Measurements from ENCODE around the gene PEX16. TPM values are rescaled to one million over a fixed set of nuclear protein-coding genes. Genes with fewer than 3 reads are reported as not detected.

PEX16 gene
- total RNA-seq (2014; rRNA removed; shearing (Covaris generic)) = 37.7 and 48.0 TPM in 2 replicates

- DNase-seq (ENCODE audit: low spot score) = peak; percentile 100
Measured at GRCh38 chr11:45917623-45918330, at the start of gene PEX16. Gene PEX16, minus strand, starts transcription at chr11:45917877. Its CDS starts 66 bp downstream, at chr11:45917811.

DNA sequence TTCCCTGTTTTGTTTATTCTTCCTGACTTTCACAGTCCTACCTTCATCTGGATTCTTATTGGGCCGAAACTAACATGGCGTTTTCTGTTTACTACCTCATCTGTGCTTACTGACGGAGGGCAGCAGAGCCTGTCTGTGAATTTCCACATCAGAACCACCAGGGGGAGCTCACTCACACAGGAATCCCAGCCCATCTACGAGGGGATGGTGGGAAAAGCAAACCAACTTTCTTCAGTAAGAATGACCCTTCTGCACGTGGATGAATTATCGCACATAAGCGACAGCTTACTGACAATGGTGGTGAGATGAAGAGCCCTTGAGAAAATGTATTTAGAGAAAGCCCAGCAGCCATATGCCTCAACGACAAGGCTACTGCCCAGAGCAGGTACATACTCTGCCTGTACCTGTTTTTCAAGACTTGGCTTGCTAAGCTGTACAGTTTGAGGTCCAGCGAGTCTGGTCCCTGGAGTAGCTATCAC is 47.3 kb upstream of the PEX16 start:
- peak; percentile 74 for DNase-seq (ENCODE audit: low spot score)

DNA sequence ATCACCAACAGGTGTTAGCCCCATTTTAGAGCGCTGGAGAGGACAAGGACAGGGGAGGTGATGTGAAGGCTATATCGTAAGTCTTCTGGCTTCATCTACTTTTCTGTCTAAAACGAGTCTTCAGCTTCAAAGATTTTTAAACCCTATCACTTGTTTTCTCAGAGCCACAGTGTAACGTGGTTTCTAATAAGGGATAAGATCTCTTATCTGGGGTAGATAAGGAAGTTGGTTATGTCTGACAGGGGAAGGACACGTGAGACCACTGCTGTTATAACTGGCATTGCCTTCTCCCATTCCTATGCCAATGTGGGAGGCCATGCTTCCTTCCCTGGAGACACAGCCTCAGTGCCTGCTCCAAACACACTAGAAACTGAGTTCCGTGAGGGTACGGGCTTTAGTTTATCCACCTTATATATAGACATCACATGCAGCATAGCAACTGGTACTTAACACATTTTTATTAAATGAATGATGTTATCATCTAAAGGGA is 44.1 kb upstream of the PEX16 start:
- DNase-seq (ENCODE audit: low spot score) = no peak

GRCh38 chr11:45960387-45961095 is 42.9 kb upstream of the PEX16 start:
- no peak for DNase-seq (ENCODE audit: low spot score)

- peak; percentile 79 for DNase-seq (ENCODE audit: low spot score)
Measured at GRCh38 chr11:45959851-45960250, 42.2 kb upstream of the PEX16 start.

- DNase-seq (ENCODE audit: low spot score) = no peak
Measured at GRCh38 chr11:45949992-45950407, 32.3 kb upstream of the PEX16 start.

- no peak for DNase-seq (ENCODE audit: low spot score)
Measured at GRCh38 chr11:45948356-45948755, 30.7 kb upstream of the PEX16 start.

DNA sequence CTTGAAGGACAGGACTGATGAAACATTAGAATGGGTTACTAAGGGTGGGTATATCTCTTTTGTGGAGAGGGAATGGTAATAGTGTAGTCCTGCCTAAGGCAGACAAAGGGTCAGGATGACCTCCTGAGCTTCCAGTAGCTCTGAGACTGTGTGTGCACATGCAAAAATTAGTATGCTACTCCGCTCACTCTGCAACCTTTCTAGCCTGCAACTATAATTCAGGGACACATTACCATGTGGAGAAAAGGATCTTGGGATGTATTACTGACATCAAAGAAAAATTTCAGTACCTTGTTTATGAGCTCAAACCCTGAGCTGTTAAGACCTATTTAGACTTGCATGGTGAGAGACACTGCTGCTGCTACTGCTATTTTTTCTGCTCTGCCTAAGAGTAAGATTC is 30.2 kb upstream of the PEX16 start:
- DNase-seq (ENCODE audit: low spot score) = no peak

DNA sequence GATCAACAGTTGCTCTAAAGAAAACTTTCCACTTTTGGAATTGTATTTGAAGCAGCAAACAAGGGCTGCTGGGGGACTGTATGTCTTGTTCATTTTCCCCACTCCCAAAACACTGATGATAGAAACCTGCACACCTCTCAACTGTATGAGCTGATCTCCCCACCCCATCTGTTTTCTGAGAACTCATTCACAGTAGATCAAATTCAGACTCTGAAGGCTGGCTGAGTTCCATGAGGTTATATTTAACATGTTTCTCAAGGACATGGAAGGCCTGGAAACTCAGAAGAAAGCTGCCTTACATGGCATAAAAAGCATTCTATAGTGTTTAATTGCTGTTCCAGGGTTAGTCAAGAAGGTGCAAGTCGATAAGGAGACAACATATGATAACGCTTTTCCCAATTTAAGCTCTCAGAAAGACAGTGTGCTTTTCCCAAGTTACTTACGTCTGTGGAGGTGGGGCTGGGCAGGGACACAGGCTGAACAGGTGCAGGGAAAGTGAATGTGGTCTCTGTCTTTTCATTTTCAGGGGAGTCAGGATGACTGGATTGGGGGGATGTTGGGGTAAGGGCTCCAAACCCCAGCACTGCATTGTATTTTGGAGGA is 27.8 kb upstream of the PEX16 start:
- DNase-seq (ENCODE audit: low spot score) = no peak

DNA sequence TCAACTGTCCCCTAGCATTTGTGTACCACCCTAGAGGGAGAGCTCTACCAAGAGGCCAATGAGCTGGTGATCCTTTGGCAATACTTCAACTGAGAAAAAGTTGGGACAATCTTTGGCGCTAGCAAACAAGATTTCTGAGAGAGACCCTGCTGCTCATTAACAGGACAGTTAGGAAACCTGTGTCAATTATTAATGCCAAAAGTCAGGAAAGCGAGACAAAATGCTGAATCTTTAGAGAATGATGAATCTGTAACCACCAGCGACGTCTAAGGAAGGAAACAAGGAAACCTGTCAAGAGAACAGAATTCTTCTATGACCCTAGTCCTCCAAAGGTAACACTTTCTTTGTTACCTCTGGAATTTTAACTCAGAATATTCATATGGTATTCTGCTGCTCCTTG is 24.7 kb upstream of the PEX16 start:
- DNase-seq (ENCODE audit: low spot score) = no peak

DNA sequence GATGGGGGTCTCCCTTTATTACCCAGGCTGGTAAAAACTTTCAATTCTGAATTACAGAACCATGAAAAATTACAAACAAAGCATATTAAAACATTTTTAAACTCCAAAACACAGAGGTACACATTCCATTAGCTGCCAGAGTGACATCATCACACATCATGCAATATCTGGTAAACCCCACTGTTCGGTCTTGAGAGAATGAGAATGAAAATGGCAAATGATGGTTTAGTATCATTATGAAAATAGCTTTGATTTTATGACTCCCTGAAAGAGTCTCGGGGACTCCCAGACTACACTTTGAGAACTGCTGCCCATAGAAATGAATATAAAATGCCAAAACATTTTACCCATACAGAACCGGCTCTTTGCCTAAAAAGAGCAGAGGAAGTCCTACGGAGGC is 23.6 kb upstream of the PEX16 start:
- no peak for DNase-seq (ENCODE audit: low spot score)

DNA sequence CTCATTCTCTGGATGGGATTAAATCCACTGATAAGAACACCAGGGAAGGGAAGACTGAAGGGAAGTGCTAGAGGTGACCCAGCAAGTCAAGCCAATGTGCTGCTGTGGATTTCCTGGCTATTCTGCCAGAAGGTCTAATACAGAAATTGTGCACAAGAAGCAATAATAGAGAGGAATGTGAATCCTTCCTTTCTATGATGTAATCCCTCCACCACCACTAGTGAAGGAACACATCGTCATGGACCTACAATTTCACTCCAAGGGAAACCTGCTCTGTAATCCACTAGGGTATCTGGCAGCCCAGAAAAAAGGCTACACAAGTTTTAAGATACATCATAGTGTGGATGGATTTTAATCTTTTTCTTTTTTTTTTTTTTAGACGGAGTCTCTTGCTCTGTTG is 22.2 kb upstream of the PEX16 start:
- DNase-seq (ENCODE audit: low spot score) = no peak

GRCh38 chr11:45937916-45938315 is 20.2 kb upstream of the PEX16 start:
- DNase-seq (ENCODE audit: low spot score) = no peak

DNA sequence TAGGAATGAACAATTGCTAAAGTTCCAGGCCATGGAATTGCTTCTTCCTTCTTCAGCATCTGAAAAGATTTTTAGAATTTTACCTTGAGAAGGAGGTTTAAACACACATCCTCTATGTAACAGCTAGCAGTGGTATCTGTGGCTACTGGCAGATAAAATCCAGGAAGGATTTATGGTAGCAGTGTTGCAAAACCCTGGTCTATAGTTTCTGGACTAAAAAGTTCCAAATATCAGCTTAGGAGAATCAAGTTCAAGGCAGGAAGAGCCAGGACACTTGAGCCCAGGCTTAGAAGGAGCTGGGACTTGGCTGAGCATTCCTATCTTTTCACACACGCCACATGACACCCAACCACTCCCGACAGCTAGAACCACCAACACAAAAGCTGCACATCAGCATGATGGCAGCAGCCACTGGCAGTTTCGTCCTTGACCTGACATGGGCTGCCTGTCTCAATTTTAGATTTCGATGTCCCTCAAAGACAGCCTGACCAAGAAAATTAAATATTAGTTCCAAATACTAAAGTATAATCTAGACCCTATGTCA is 18.9 kb upstream of the PEX16 start:
- no peak for DNase-seq (ENCODE audit: low spot score)

DNA sequence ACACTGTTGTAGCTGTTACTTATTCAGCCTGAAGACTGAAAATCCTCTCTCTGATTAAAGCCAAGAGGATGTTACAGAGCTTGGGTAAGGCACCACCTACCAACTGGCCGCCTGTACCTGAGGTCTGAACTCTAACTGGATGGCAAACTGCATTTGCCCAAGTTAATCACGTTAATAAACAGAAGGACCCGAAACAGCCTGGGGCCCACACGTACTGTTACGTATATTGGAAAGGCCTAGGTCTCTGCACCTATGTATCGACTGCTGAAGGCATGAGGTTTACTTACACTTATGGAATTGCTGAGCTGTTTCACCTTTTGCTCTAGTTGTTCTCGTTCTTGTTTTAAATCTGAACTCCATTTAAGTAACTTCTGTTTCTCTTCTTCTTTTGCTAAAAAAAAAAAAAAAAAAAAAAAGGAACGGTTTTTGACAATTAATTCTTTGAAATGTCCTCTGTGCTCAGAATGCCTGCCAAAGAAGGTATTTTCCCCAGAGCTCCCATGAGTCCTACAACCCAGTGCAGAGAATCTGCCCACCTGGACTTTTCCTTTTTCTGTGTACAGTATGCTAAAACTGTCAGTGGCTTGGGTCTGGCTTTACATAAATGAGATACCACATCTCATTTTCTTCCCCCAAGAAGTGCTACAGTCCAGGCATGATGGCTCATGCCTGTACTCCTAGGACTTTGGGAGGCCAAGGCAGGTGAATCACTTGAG is 17.8 kb upstream of the PEX16 start:
- DNase-seq (ENCODE audit: low spot score) = no peak

DNA sequence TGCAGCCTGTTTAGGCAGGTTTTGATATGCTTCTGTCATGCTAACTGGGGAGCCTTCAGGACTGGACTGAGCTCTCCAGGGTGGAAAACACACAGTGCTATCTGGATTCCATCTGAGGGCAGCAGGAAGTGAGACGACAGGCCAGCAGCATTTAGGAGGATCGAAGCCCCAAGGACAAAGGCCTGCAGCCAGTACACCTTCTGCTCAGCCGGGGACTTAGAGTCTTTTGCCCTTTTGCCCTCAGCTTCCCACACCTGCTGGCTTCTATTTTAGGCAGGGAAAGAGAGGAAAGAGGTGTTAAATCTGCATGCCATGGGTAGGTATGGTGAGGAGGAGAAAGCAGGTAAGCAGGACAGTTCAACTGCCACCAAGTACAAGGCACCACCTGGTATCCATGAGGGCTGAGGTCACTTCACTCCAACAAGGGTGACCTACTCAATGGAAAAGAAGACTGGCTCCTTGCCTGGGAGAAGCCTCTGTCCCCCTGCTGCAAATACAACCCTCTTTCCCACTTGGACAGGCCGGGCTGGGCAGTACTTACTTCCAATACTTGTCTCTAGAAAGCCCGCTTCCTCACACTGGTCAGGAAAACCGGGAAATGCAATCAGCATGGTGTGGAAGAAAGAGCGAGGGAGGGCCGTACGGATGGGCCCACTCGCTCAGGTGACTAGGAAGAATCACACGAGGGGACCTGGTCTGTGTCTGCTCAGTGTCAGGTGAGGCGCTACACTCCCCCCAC is 17.1 kb upstream of the PEX16 start:
- no peak for DNase-seq (ENCODE audit: low spot score)

DNA sequence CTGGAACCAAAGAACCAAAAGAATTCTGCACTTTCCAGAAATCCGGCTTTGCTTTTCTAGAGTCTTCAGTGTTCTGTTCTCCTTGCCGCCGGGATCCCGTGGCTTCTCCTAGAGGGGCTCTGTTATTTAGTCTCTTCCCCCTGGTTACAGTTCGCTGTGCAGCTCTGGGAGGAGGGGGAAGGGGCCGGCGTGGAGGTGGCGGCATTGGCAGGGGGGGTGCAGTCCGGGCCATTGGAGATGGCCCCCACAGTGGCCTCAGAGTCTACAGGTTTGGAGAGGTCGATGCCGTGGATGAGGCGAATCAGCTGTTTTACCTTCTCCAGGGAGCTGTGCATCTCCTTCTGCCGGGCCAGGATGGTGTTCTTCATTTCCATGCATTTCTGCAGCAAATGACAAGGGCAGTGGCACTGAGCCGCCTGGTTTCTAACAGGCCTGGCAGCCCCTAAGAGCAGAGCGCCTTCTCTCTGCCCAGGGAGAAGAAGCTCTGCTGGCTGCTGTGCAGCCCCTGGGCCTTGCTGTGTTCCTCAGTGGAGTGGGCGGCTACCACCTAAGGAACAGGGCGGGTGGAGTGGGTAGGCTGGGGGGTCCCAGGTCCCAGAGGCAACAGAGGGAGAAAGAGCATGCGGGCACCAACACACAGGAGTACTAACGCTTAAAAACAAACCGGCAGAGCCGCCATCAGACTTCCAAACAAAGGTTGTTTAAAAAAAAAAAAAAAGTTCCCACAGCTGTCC is 16.3 kb upstream of the PEX16 start:
- no peak for DNase-seq (ENCODE audit: low spot score)

DNA sequence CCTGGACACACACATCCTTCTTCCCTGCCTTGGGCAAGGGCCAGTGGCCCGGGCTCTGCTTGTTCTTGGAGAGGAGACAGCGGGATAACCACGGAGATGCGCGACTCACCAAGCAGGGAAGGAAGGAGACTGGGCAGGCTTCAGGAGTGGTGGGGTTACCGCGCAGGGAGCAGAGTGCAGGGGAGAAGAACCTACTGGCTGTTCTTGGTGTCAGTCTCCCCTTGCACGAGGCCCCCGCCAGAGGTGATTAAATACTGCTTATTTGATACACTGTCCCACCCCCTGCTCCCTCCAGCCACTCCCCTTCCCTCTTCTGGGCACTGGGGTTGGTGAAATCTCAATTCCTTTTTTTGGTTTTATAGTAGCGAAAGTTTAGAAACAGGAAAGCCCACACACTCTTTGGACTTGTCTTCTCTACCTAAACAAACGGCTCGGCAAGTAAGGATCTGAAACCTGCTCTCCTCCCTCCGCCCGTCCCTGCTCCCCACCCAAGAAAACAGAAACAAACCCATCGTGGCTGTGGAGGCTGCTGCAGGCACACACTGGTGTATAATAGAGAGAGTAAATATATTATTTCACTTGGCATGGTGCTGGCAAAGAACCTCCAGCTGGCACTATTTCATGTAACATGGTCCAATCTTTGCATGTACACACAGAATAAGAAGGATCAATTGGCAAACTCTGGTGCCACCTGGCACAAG is 15.6 kb upstream of the PEX16 start:
- peak; percentile 23 for DNase-seq (ENCODE audit: low spot score)

- no peak for DNase-seq (ENCODE audit: low spot score)
Measured at GRCh38 chr11:45932217-45932616, 14.5 kb upstream of the PEX16 start.

DNA sequence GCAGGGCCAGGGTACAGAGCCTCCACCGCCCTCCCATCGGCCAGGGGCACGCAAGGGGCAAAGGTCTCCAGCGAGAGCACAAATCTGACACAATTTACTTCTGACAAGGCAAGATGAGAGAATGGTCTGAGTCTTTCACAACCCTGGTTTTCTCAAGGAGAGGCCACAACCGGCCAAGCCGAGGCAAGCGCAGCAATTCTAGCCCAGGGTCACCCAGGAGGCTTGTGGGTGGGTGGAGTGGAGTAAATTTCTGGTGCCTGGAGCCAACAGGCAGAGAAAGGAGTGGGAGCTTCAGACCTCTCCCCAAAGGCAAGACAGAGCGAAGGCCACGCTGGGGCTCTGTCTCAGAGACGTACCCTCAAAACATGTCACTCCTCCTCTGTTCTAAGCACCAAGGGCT is 14.1 kb upstream of the PEX16 start:
- DNase-seq (ENCODE audit: low spot score) = no peak

Measured in A172 (cell line).